H1 (cell line): ENCODE results near the gene SCARF1.

ENCODE experiments used
- CTCF ChIP-seq, 3 experiments: IDR thresholded peaks; 1 replicate in 2 of 3; 2 replicates in 1 of 3; pipeline versions ENCODE4 v1.5.1 to v1.6.1; 2011; ENCODE audit warnings: low read length in 3 of 3, mild to moderate bottlenecking in 3 of 3, inconsistent platforms in 2 of 3, low read depth in 1 of 3, moderate library complexity in 1 of 3; ENCODE audit not compliant: insufficient read depth in 1 of 3; ENCODE audit errors: control extremely low read depth in 1 of 3
- EP300 ChIP-seq, 2 experiments: IDR thresholded peaks; 1 replicate in 1 of 2; 2 replicates in 1 of 2; pipeline ENCODE4 v1.6.1; 2011 to 2012; ENCODE audit warnings: low read depth in 2 of 2, low read length in 2 of 2, mild to moderate bottlenecking in 2 of 2, borderline replicate concordance in 1 of 2, inconsistent platforms in 1 of 2, moderate library complexity in 1 of 2
- EZH2 ChIP-seq: fragments of 200-600 bp; sonication (generic); IDR thresholded peaks from 2 replicates; pipeline ENCODE4 v1.7.1; 2012; ENCODE audit warnings: low read depth, mild to moderate bottlenecking, moderate library complexity, low read length, inconsistent platforms; ENCODE audit not compliant: severe bottlenecking
- POLR2AphosphoS5 ChIP-seq: IDR thresholded peaks from 2 replicates; pipeline ENCODE4 v1.6.1; 2011; ENCODE audit warnings: low read depth, low read length

GRCh38 chr17:1612400-1612799 lies 33.1 kb downstream of the SCARF1 start:
- TF ChIP-seq EP300 (IDR thresholded peaks at IDR 0.05; ENCODE audit: borderline replicate concordance in 1 of 2, low read depth in 2 of 2, low read length in 2 of 2), result no peak
- no peak for TF ChIP-seq EZH2
- no peak for TF ChIP-seq CTCF (IDR thresholded peaks at IDR 0.05; ENCODE audit: control extremely low read depth in 1 of 3, insufficient read depth in 1 of 3, low read depth in 1 of 3, low read length in 3 of 3)
- TF ChIP-seq POLR2AphosphoS5, result no peak
